ENCODE data around the gene PAM. TPM values are rescaled to one million over a fixed set of nuclear protein-coding genes. Genes with fewer than 3 reads are reported as not detected.
A peak's percentile ranks its signal among the peaks of the same experiment; 100 is the strongest.
"Not testable (repeated sequence)": the region's sequence is repeated elsewhere in the genome, so short reads cannot be mapped to it uniquely, and the experiment has no call there.

PAM gene
- total and polyA plus RNA-seq, 11 donors, result 569 to 1,548 (median 1,087) TPM

DNA sequence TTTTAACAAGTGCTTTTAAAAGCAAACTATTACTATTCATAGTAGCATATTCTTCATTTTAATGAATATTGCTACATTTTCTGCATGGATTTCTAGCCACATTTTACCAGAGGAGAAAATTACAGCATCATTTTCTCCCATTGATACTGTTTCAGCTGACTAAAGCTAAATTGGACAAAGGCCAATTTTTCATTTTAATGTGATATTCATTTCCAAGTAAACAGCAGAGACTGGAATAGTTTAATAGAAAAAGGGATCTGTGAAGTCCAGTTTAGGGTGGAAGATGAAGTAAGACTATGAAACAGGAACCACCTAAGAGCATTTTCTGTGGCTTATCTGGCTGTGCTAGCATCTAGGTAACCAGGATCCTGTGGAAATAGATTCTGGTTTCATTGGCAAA lies 236.7 kb downstream of the PAM start:
- no peak for TF ChIP-seq CTCF (IDR thresholded peaks at IDR 0.05)
- no peak for TF ChIP-seq POLR2A (IDR thresholded peaks at IDR 0.05)
- ATAC-seq (no peak), DNase-seq (no peak)
- no peaks in the 10 kb centered on the region for H3K9me3 ChIP-seq
- peaks cover 0 to 8% (median 2%) of the 10 kb centered on the region in 12 donors for H3K4me1 ChIP-seq
- intact Hi-C loops (cut with DNase I), result no loop called here
- H3K27ac ChIP-seq, result no peak overlapping the region
- H3K36me3 ChIP-seq, result peaks cover 0 to 28% (median 8%) of the 10 kb centered on the region in 9 donors
- H3K4me3 ChIP-seq, result no peak overlapping the region
- H3K27me3 ChIP-seq, result no peaks in the 10 kb centered on the region

GRCh38 chr5:102996011-102996575 lies 241.0 kb downstream of the PAM start:
- H3K36me3 ChIP-seq, result peaks cover 0 to 37% (median 7%) of the 10 kb centered on the region in 9 donors
- H3K4me3 ChIP-seq, result no peak overlapping the region
- no peak for DNase-seq
- ATAC-seq, result no peak
- TF ChIP-seq CTCF (IDR thresholded peaks at IDR 0.05) (no peak), POLR2A (IDR thresholded peaks at IDR 0.05) (no peak)
- H3K27ac ChIP-seq, result no peak overlapping the region
- H3K27me3 ChIP-seq, result no peaks in the 10 kb centered on the region
- peaks cover 0 to 4% (median 0%) of the 10 kb centered on the region in 12 donors for H3K9me3 ChIP-seq
- 92 to 97% (median 94%) methylated on average over 1 of the region's 1 CpG for WGBS, 4 donors
- peaks cover 0 to 12% (median 2%) of the 10 kb centered on the region in 12 donors for H3K4me1 ChIP-seq
- intact Hi-C loops (cut with DNase I), result no loop called here

DNA sequence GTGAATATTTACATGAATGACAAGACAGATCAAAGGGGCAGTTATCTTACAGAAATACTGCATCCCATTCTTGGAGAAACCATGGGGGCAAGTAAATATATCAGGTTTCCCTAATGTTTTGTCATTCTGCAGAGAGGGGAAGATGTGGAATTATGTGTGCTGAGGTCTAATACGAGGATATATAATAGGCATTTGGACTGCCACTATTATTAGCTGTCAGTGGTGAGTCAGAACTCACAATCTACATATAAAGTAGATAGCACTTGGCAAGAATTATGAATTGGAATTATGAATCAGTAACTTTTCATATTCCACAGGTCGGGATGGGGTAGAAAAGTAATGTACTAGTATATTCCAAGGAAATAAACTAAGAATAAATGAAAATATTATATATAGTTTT lies 243.1 kb downstream of the PAM start:
- H3K4me1 ChIP-seq, result peaks cover 0 to 6% (median 0%) of the 10 kb centered on the region in 12 donors
- H3K9me3 ChIP-seq, result peaks cover 0 to 4% (median 0%) of the 10 kb centered on the region in 12 donors
- ATAC-seq (peak in 3 of 4 donors; percentile 36 to 70 (median 55)), DNase-seq (no peak)
- WGBS, 4 donors, result 32 to 52% (median 39%) methylated on average over 2 of the region's 2 CpGs
- no peak overlapping the region for H3K27ac ChIP-seq
- no peak for TF ChIP-seq CTCF (IDR thresholded peaks at IDR 0.05)
- TF ChIP-seq POLR2A (IDR thresholded peaks at IDR 0.05), result no peak
- peaks cover 0 to 36% (median 7%) of the 10 kb centered on the region in 9 donors for H3K36me3 ChIP-seq
- no peak overlapping the region for H3K4me3 ChIP-seq
- H3K27me3 ChIP-seq, result no peaks in the 10 kb centered on the region
- intact Hi-C loops (cut with DNase I), result no loop called here

GRCh38 chr5:102999191-102999590 lies 244.1 kb downstream of the PAM start:
- peaks cover 0 to 4% (median 0%) of the 10 kb centered on the region in 12 donors for H3K9me3 ChIP-seq
- H3K36me3 ChIP-seq, result peaks cover 0 to 36% (median 6%) of the 10 kb centered on the region in 9 donors
- TF ChIP-seq CTCF (IDR thresholded peaks at IDR 0.05) (no peak), POLR2A (IDR thresholded peaks at IDR 0.05) (no peak)
- H3K27me3 ChIP-seq, result no peaks in the 10 kb centered on the region
- no peak for DNase-seq
- WGBS, 4 donors, result 91 to 99% (median 97%) methylated on average over 3 of the region's 3 CpGs
- H3K27ac ChIP-seq, result no peak overlapping the region
- intact Hi-C loops (cut with DNase I), result no loop called here
- H3K4me1 ChIP-seq, result peaks cover 0 to 6% (median 0%) of the 10 kb centered on the region in 12 donors
- peak in 1 of 4 donors; percentile 54 for ATAC-seq
- H3K4me3 ChIP-seq, result no peak overlapping the region

DNA sequence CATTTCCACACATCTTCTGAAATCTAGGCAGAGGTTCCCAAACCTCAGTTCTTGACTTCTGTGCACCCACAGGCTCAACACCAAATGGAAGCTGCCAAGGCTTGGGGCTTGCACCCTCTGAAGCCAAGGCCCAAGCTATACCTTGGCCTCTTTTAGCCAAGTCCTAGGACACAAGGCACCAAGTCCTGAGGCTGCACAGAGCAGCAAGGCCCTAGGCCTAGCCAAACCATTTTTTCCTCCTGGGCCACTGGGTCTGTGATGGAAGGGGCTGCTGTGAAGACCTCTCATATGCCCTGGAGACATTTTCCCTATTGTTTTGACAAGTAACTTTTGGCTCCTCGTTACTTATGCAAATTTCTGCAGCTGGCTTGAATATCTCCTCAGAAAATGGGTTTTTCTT lies 244.5 kb downstream of the PAM start:
- H3K9me3 ChIP-seq; H3K27me3 ChIP-seq; H3K4me1 ChIP-seq; ATAC-seq; intact Hi-C loops (cut with DNase I); H3K4me3 ChIP-seq; H3K27ac ChIP-seq; DNase-seq: not testable (repeated sequence)
- H3K36me3 ChIP-seq, result peaks cover 0 to 36% (median 6%) of the 10 kb centered on the region in 9 donors
- 91 to 100% (median 94%) methylated on average over 1 of the region's 1 CpG for WGBS, 4 donors

Data from heart left ventricle (tissue), 16 donors.